Adrenal gland (tissue), 12 donors: ENCODE results near the gene FNBP1L. TPM values are rescaled to one million over a fixed set of nuclear protein-coding genes. Genes with fewer than 3 reads are reported as not detected.

Source experiments
- DNase-seq, 7 donors: peaks; one replicate each; pipeline ENCODE4 v3.0.0-alpha.2; 2019 to 2020
- H3K27ac ChIP-seq, 5 donors: fragments of 200-600 bp; sonication (generic) in 4 of 5; 1 replicate in 3 of 5; 2 replicates in 2 of 5; pipeline versions ENCODE4 v1.5.1 to v1.8.0; 2016 to 2020; ENCODE audit warnings: mild to moderate bottlenecking in 1 of 5
- H3K27me3 ChIP-seq: fragments of 200-600 bp; 2 replicates; pipeline ENCODE4 v1.8.0; 2021
- H3K36me3 ChIP-seq, 2 donors: fragments of 200-600 bp; replicated peaks in 1 of 2; 1 replicate in 1 of 2; 2 replicates in 1 of 2; pipeline versions ENCODE4 v1.5.1 to v1.8.0; 2018 to 2022
- H3K4me1 ChIP-seq, 2 donors: fragments of 200-600 bp; replicated peaks in 1 of 2; 1 replicate in 1 of 2; 2 replicates in 1 of 2; pipeline versions ENCODE4 v1.5.1 to v1.8.0; 2018 to 2021
- H3K4me3 ChIP-seq, 4 donors: fragments of 200-600 bp; sonication (generic) in 3 of 4; one replicate each; pipeline ENCODE4 v1.5.1; 2016 to 2018
- H3K9me3 ChIP-seq, 3 donors: fragments of 200-600 bp; sonication (generic) in 1 of 3; replicated peaks in 1 of 3; 1 replicate in 2 of 3; 2 replicates in 1 of 3; pipeline versions ENCODE4 v1.5.1 to v1.8.0; 2016 to 2021
- POLR2A ChIP-seq, 2 donors: fragments of 450-650 bp; IDR thresholded peaks; one replicate each; pipeline ENCODE4 v1.6.1; 2017; ENCODE audit warnings: antibody characterized with exemption in 2 of 2, mild to moderate bottlenecking in 2 of 2, moderate library complexity in 1 of 2
- WGBS, 4 donors: extraction: QIAGEN DNeasy Blood & Tissue Kit in 2 of 4; methylation state at CpG; one replicate each; pipeline versions ENCODE4 v1.1.5 to v1.1.7; 2013 to 2017; 5-methylcytosine and 5-hydroxymethylcytosine counted together
- intact Hi-C, 2 donors: fragments of 100-400 bp; cut with DNase I; formaldehyde crosslinking; loops; one replicate each; pipeline versions ENCODE4 v1.14.1 to v1.15.0; 2022 to 2023
- polyA plus RNA-seq, 3 donors: library from polyadenylated mRNA; stranded (reverse); fragments of 200-250 nt in 2 of 3; fragments of 350-450 nt in 1 of 3; fragmentation: Illumina TruSeq in 1 of 3; extraction: RNeasy Lipid Tissue Mini Kit (QIAGEN cat#74804) in 1 of 3; gene quantifications; one replicate each; pipeline ENCODE4 v1.2.3, GENCODE V29; 2013 to 2014
- total RNA-seq, 9 donors: library from RNA; depleted of rRNA in 4 of 9; stranded (reverse); fragments of >200 nt in 4 of 9; fragments of 120-200 nt in 1 of 9; fragmentation: NEBNext Ultra II Directional in 1 of 9; extraction: Animal tissue kit (Norgen Biotek cat#: 25700) in 1 of 9; gene quantifications; one replicate each; pipeline versions ENCODE4 v1.1.0 to v1.2.4, GENCODE V29; 2013 to 2023
- TF ChIP-seq, protein P1 (sequence below), 6 experiments: fragments of 450-650 bp in 4 of 6; fragments of 200-600 bp in 2 of 6; sonication (generic) in 1 of 6; IDR thresholded peaks; 1 replicate in 5 of 6; 2 replicates in 1 of 6; pipeline versions ENCODE4 v1.5.1 to v1.8.0; 2016 to 2021; ENCODE audit warnings: antibody characterized with exemption in 6 of 6, mild to moderate bottlenecking in 2 of 6, moderate library complexity in 1 of 6
- donor health status: healthy with polysubstance abuse.
- donor health status: Bipolar disorder and iron deficiency.
- donor health status: DM: yes; HTN: yes; CAD: no.
- donor health status: DM: no; HTN: no; CAD: no.
- donor health status: DM: no; HTN: no; CAD: no.
- donor health status: DM: yes; HTN: yes; CAD: no.

FNBP1L gene
- total and polyA plus RNA-seq, 12 donors = 6.1 to 21.4 (median 14.3) TPM

DNA sequence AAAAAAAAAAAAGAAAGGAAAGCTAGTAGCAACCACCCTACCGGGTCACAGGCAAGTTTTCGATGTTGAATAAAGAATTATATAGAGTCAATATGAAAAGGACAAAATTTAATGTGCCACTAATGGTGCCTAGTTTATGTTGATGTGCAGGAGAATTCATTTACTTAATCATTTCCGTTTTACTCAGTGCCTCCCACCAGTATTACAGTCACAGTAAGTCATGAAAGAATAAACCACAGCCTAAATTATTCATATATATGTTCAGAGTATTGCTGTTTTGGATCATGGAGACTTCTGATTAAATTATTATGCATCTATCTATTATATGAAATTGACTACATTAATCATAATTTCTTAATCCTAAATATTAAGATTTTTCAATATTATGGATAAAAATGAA is 35.3 kb downstream of the FNBP1L start:
- Histone ChIP-seq H3K36me3 (no peaks in the 10 kb centered on the region), H3K27me3 (no peaks in the 10 kb centered on the region), H3K4me3 (no peak overlapping the region), H3K4me1 (peaks cover 0 to 6% of the 10 kb centered on the region in 2 donors), H3K27ac (no peak overlapping the region), H3K9me3 (no peaks in the 10 kb centered on the region)
- no peak for DNase-seq
- no peak for TF ChIP-seq POLR2A (IDR thresholded peaks at IDR 0.05)
- TF ChIP-seq, protein P1, sequence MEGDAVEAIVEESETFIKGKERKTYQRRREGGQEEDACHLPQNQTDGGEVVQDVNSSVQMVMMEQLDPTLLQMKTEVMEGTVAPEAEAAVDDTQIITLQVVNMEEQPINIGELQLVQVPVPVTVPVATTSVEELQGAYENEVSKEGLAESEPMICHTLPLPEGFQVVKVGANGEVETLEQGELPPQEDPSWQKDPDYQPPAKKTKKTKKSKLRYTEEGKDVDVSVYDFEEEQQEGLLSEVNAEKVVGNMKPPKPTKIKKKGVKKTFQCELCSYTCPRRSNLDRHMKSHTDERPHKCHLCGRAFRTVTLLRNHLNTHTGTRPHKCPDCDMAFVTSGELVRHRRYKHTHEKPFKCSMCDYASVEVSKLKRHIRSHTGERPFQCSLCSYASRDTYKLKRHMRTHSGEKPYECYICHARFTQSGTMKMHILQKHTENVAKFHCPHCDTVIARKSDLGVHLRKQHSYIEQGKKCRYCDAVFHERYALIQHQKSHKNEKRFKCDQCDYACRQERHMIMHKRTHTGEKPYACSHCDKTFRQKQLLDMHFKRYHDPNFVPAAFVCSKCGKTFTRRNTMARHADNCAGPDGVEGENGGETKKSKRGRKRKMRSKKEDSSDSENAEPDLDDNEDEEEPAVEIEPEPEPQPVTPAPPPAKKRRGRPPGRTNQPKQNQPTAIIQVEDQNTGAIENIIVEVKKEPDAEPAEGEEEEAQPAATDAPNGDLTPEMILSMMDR (IDR thresholded peaks at IDR 0.05) = no peak
- intact Hi-C loops = no loop called here
- 92 to 97% (median 94%) methylated on average over 3 of the region's 3 CpGs for WGBS, 4 donors

DNA sequence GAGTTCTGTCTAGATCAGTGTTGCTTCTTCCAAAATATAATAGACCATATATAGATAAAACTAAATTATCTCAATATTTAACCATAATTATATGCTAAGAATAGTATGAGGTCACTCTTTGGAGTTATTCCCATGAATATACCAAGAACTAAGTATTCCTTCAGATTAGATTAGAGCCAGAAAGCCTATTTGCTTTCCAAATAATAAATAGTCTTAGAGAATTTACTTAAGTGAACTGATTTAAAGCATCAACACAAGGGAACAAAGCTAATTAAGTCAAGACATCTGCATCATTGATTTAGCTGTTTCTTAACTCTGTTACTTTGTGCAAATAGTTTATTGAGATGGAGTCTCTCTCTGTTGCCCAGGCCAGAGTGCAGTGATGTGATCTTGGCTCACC is 35.7 kb downstream of the FNBP1L start:
- Histone ChIP-seq H3K9me3 (no peaks in the 10 kb centered on the region), H3K4me1 (peaks cover 0 to 6% of the 10 kb centered on the region in 2 donors), H3K36me3 (no peaks in the 10 kb centered on the region), H3K27ac (no peak overlapping the region), H3K4me3 (no peak overlapping the region), H3K27me3 (no peaks in the 10 kb centered on the region)
- DNase-seq = no peak
- intact Hi-C loops = no loop called here
- TF ChIP-seq POLR2A (IDR thresholded peaks at IDR 0.05) = no peak
- TF ChIP-seq, protein P1 (IDR thresholded peaks at IDR 0.05) = no peak

DNA sequence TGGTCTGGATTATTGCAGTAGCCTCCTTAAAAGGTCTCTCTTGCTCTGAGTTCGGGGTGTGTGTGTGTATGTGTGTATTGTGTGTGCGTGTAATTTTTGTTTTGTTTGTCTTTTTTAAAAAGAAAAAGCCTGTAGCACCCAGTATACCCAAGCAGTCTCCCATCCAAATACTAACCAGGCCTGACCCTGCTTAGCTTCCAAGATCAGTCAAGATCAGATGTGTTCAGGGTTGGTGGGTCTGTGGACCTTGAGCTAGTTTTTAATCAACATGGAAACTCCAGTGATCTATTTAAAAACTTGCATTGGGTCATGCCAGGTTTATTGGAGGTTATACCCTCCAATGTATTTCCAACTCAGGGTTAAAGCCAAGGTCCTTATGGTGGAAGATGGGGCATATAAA is 40.3 kb downstream of the FNBP1L start:
- H3K27me3 ChIP-seq = no peaks in the 10 kb centered on the region
- no peak overlapping the region for H3K27ac ChIP-seq
- no peaks in the 10 kb centered on the region for H3K36me3 ChIP-seq
- DNase-seq = no peak
- H3K9me3 ChIP-seq = no peaks in the 10 kb centered on the region
- TF ChIP-seq, protein P1 (IDR thresholded peaks at IDR 0.05) = no peak
- intact Hi-C loops = no loop called here
- H3K4me3 ChIP-seq = no peak overlapping the region
- peaks cover 0 to 26% of the 10 kb centered on the region in 2 donors for H3K4me1 ChIP-seq
- 95 to 100% (median 98%) methylated on average over 2 of the region's 2 CpGs for WGBS, 4 donors

DNA sequence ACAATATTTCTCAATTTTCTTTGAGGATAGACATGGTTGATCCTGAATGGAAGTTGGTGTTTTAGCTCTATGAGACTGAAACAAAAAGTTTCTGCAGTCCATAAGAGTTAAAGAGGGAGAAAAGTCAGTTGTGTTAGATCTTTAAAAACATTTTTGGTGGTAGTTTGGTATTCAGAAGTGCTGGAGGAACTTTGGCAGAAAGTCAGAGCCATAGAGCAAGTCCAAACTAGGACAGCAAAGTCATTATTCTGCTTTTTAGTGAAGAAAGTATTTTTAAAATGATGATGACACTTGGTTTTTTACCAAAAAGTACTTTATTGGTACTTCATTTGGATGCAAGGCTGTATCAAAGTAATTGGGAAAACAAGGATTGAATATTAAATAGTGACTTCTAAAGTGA is 41.8 kb downstream of the FNBP1L start:
- no peaks in the 10 kb centered on the region for H3K27me3 ChIP-seq
- H3K4me3 ChIP-seq = no peak overlapping the region
- intact Hi-C loops = no loop called here
- DNase-seq = no peak
- H3K9me3 ChIP-seq = no peaks in the 10 kb centered on the region
- TF ChIP-seq POLR2A (IDR thresholded peaks at IDR 0.05) = no peak
- TF ChIP-seq, protein P1 (IDR thresholded peaks at IDR 0.05) = no peak
- no peak overlapping the region for H3K27ac ChIP-seq
- peaks cover 0 to 26% of the 10 kb centered on the region in 2 donors for H3K4me1 ChIP-seq
- no peaks in the 10 kb centered on the region for H3K36me3 ChIP-seq
